Activated CD4-positive, alpha-beta T cell treated with anti-CD3 and anti-CD28 coated beads, Interleukin-2, amount 10 ng/mL, durations not matched to agents 7 days and 5 days (primary cell): Measurements from ENCODE around the gene KLHL2. TPM values are rescaled to one million over a fixed set of nuclear protein-coding genes. Genes with fewer than 3 reads are reported as not detected.
"Not testable (repeated sequence)": the region's sequence is repeated elsewhere in the genome, so short reads cannot be mapped to it uniquely, and the experiment has no call there.

Experiments used
- CTCF ChIA-PET: fragments of 350-600 bp; sonication (Branson Sonifier 250); formaldehyde crosslinking; loops from one replicate; lab custom pipeline; 2021; ENCODE audit warnings: antibody characterized with exemption; lab: Charles Lee
- POLR2A ChIA-PET: fragments of 350-600 bp; sonication (Branson Sonifier 250); formaldehyde crosslinking; loops from one replicate; lab custom pipeline; 2021; ENCODE audit warnings: antibody characterized with exemption; lab: Charles Lee
- DNase-seq: peaks from one replicate; pipeline ENCODE4 v3.0.0-alpha.2; 2020
- H3K27ac Mint-ChIP-seq: one replicate; pipeline ENCODE4 v1.8.0; 2021; ENCODE audit warnings: mild to moderate bottlenecking, moderate library complexity, mixed read lengths
- H3K27me3 Mint-ChIP-seq: one replicate; pipeline ENCODE4 v1.8.0; 2021; ENCODE audit warnings: mixed read lengths
- H3K36me3 Mint-ChIP-seq: one replicate; pipeline ENCODE4 v1.8.0; 2021; ENCODE audit warnings: low read depth, mixed read lengths
- H3K4me1 Mint-ChIP-seq: one replicate; pipeline ENCODE4 v1.8.0; 2021; ENCODE audit warnings: mixed read lengths
- H3K4me3 Mint-ChIP-seq: one replicate; pipeline ENCODE4 v1.8.0; 2021; ENCODE audit warnings: mild to moderate bottlenecking, moderate library complexity, mixed read lengths
- H3K9me3 Mint-ChIP-seq: one replicate; pipeline ENCODE4 v1.8.0; 2021; ENCODE audit warnings: mixed read lengths
- total RNA-seq, 2 experiments: library from RNA; stranded (reverse); gene quantifications; one replicate each; pipeline ENCODE4 v1.2.3, GENCODE V29; 2021

The KLHL2 gene
- total RNA-seq, 2 experiments from 2014 or later: 27.3 to 30.1 TPM

DNA sequence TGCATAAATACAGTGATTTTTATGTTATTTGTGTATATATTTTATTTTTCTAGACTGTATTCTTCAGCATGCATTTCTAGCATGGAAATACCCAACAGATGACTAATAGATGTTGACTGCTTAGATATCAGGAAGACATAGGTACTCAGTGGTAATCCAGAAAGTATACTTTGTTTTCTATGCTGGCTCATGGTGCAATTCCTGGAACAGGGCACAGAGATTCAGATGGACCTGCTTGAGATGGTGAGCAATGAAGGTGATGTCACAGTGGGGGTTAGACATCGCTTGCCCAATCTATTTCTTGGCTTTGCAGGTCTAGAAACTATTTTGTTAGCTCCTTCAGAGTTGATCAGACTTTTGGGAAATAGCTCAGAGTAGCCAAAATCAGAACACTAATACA, 41.5 kb downstream of the KLHL2 start:
- CTCF ChIA-PET, H3K27me3 Mint-ChIP-seq, H3K9me3 Mint-ChIP-seq, H3K27ac Mint-ChIP-seq, H3K4me3 Mint-ChIP-seq, DNase-seq, POLR2A ChIA-PET: not testable (repeated sequence)
- Mint-ChIP-seq H3K36me3 (peaks cover 34% of the 10 kb centered on the region), H3K4me1 (peaks cover 15% of the 10 kb centered on the region)

DNA sequence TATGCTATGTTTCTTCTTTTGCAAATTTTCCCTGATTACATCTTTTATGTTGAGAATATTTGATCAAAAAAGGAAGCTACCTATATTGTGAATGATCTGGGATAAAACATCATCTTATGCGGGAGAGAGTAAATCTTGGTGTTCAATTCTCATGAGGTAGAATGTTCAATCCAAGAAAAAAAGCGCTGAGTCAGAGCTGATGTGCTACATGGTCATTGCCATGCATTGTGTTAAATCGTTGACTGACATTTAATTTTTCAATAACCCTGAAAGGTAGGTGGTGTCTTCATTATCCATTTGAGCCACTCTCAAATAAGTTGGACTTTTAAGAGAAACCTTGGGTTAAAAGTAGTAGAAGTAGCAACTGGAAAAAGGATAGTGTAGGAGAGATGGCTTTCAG, 47.4 kb downstream of the KLHL2 start:
- Mint-ChIP-seq H3K36me3 (peaks cover 38% of the 10 kb centered on the region), H3K4me1 (peaks cover 56% of the 10 kb centered on the region), H3K27ac (peak overlapping the region; percentile 100)
- H3K9me3 Mint-ChIP-seq, H3K27me3 Mint-ChIP-seq, DNase-seq, POLR2A ChIA-PET, H3K4me3 Mint-ChIP-seq: not testable (repeated sequence)
- CTCF ChIA-PET: interaction anchor here (0.6 kb wide), 1 partner anchor 38 kb away, joined by 3 read pairs; no protein-coding TSS in a partner anchor

DNA sequence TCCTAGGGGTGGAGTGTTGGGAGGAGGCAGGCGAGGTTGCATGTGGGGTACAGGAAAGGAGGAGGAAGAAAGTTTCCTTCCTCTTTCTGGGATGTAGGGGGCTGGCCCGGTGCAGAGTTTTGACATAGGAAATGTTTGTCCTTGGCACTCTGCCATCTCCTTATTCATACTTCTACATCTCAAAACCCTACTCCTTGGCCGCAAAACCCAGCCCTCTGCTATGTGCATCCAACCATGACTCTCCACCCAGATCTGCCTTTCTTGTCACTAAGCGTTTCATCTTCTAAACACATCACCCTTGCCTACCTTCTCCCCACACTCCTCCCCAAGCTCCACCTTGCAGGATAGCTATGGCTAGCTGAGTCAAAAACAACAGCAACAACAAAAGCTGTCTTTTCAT, 48.1 kb downstream of the KLHL2 start:
- peaks cover 34% of the 10 kb centered on the region for H3K36me3 Mint-ChIP-seq
- H3K27me3 Mint-ChIP-seq, POLR2A ChIA-PET, H3K9me3 Mint-ChIP-seq: not testable (repeated sequence)
- peak overlapping the region; percentile 71 for H3K4me3 Mint-ChIP-seq
- CTCF ChIA-PET: interaction anchor here (0.6 kb wide), 1 partner anchor 37 kb away, joined by 3 read pairs; no protein-coding TSS in a partner anchor
- peak; percentile 84 for DNase-seq
- H3K27ac Mint-ChIP-seq: peak overlapping the region; percentile 100
- peaks cover 61% of the 10 kb centered on the region for H3K4me1 Mint-ChIP-seq

DNA sequence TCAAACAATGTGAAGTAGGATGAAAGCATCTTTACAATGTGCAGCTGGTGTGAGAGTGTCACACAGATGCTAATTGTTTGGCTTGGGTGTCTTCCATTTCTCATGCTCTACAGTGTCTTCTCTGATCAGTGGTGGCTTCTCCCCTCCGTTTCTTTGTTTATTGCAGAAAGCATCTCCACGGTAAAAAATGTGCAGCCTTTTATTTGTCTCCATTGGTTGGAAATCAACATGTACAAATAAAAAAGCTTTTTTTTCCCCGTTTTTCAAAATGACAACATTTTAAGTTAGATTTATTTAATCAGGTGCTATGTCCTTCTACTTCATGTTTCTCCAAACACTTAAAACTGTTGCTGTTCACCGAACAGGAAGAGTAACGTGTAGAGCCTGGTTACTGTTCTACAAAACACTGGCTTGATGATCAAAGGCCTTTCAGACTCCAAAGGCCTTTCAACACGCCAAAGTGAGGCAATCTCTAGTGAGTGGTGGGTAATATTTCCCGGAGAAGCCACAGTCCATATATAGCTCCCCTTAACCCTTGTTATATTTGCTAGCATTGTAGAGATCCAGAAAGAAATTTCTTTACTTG, 48.8 kb downstream of the KLHL2 start:
- CTCF ChIA-PET, POLR2A ChIA-PET, H3K9me3 Mint-ChIP-seq, H3K27me3 Mint-ChIP-seq: not testable (repeated sequence)
- Mint-ChIP-seq H3K36me3 (peaks cover 30% of the 10 kb centered on the region), H3K27ac (peak overlapping the region; percentile 100), H3K4me1 (peaks cover 67% of the 10 kb centered on the region), H3K4me3 (peak overlapping the region; percentile 71)
- peak; percentile 49 for DNase-seq

DNA sequence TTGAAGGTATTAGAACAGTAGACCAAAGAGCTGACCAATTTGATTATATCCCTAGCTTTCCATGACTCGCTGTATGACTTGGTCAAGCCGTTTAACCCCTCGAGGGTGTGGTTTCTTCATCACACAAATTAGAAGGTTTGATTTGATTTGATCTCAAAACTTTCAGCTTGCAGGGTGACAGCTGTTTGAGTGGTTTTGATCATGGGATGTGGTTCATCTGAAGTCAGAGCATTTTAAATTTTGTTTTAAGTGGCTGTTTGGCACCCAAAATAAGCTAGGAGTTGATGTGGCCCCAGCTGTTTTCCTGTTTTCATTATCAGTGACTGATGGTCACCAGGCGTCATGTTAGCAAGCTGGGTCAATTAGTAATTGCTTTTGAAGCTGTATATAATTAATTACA, 52.4 kb downstream of the KLHL2 start:
- peaks cover 26% of the 10 kb centered on the region for H3K36me3 Mint-ChIP-seq
- H3K27ac Mint-ChIP-seq: peak overlapping the region; percentile 85
- CTCF ChIA-PET, H3K9me3 Mint-ChIP-seq, POLR2A ChIA-PET, H3K27me3 Mint-ChIP-seq: not testable (repeated sequence)
- H3K4me3 Mint-ChIP-seq: peak overlapping the region; percentile 22
- DNase-seq: peak; percentile 42
- peaks cover 64% of the 10 kb centered on the region for H3K4me1 Mint-ChIP-seq

DNA sequence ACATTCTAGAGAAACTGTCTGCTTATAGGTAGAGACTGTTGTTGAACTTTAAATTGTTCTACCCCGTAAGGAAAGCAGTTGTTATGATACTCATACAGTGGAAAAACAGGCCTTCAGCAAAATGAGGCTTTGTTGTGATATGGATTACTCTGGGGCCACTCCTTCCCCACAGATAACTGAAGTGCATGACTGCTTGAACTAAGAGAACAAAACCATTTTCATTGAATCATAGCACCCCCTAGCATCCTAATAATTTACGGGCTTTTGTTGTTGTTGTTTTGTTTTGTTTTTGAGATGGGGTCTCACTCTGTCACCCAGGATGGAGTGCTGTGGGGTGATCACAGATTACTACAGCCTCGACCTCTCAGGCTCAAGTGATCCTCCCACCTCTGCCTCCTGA, 54.9 kb downstream of the KLHL2 start:
- peak overlapping the region; percentile 62 for H3K27ac Mint-ChIP-seq
- DNase-seq, CTCF ChIA-PET, H3K9me3 Mint-ChIP-seq, POLR2A ChIA-PET, H3K4me3 Mint-ChIP-seq, H3K27me3 Mint-ChIP-seq: not testable (repeated sequence)
- peaks cover 35% of the 10 kb centered on the region for H3K36me3 Mint-ChIP-seq
- peaks cover 42% of the 10 kb centered on the region for H3K4me1 Mint-ChIP-seq

DNA sequence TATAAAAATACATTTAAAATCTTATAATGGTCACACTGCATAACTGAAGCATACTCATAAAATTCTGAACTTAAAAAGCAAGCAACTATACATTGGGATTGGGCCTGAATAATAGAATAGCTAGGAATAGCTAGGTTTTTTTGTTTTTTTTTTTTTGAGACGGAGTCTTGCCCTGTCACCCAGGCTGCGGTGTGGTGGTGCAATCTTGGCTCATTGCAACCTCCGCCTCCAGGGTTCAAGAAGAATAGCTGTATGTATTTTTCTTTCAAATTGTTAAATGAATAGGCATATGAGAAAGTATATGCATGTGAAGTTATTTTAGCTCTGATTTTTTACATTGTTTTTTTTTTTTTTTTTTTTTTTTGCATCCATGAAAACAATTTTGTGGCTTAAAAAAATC, 56.1 kb downstream of the KLHL2 start:
- H3K9me3 Mint-ChIP-seq, CTCF ChIA-PET, DNase-seq, H3K4me3 Mint-ChIP-seq, H3K27ac Mint-ChIP-seq, H3K27me3 Mint-ChIP-seq: not testable (repeated sequence)
- Mint-ChIP-seq H3K36me3 (peaks cover 35% of the 10 kb centered on the region), H3K4me1 (peaks cover 34% of the 10 kb centered on the region)
- POLR2A ChIA-PET: interaction anchor here (0.6 kb wide), 1 partner anchor 29 kb away, joined by 4 read pairs; no protein-coding TSS in a partner anchor

DNA sequence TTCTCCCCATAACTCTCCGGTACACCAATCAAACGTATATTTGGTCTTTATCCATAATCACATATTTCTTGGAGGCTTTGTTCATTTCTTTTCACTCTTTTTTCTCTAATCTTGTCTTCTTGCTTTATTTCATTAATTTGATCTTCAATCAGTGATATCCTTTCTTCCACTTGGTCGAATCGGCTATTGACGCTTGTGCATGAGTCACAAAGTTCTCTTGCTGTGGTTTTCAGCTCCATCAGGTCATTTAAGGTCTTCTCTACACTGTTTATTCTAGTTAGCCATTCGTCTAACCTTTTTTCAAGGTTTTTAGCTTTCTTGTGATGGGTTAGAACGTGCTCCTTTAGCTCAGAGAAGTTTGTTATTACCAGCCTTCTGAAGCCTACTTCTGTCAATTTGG, 62.6 kb downstream of the KLHL2 start:
- H3K4me3 Mint-ChIP-seq, DNase-seq, H3K27me3 Mint-ChIP-seq, CTCF ChIA-PET, H3K9me3 Mint-ChIP-seq, H3K27ac Mint-ChIP-seq, POLR2A ChIA-PET, H3K4me1 Mint-ChIP-seq: not testable (repeated sequence)
- peaks cover 63% of the 10 kb centered on the region for H3K36me3 Mint-ChIP-seq

DNA sequence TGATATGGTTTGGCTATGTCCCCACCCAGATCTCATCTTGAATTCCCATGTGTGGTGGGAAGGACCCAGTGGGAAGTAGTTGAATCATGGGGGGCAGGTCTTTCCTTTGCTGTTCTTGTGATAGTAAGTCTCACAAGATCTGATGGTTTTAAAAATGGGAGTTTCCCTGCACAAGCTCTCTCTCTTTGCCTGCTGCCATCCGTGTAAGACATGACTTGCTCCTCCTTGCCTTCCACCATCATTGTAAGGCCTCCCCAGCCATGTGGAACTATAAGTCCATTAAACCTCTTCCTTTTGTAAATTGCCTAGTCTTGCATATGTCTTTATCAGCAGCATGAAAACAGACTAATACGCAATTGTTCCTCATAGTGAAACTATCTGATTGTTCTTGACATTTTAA, 66.1 kb downstream of the KLHL2 start:
- H3K4me1 Mint-ChIP-seq, H3K27me3 Mint-ChIP-seq, DNase-seq, CTCF ChIA-PET, H3K27ac Mint-ChIP-seq, H3K4me3 Mint-ChIP-seq, H3K9me3 Mint-ChIP-seq, POLR2A ChIA-PET: not testable (repeated sequence)
- H3K36me3 Mint-ChIP-seq: peaks cover 53% of the 10 kb centered on the region

DNA sequence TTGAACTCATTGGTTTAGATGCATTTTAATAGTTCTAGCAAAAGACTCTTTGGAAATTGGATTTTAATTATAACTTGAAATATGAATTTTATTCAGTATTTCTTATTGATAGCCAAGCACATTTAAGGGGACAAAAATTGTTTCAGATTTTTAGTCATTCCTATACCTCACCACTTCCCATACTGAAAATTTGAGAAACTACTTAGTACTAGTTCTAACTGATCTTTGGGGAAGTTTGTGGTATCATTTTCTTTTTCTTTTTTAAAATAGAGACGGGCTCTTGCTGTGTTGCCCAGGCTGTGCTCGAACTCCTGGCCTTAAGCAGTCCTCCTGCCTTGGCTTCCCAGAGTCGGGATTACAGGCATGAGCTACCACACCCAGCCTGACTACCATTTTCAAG, 68.0 kb downstream of the KLHL2 start:
- DNase-seq, CTCF ChIA-PET, H3K4me3 Mint-ChIP-seq, H3K4me1 Mint-ChIP-seq, H3K9me3 Mint-ChIP-seq, H3K27ac Mint-ChIP-seq, POLR2A ChIA-PET, H3K27me3 Mint-ChIP-seq: not testable (repeated sequence)
- H3K36me3 Mint-ChIP-seq: peaks cover 48% of the 10 kb centered on the region

DNA sequence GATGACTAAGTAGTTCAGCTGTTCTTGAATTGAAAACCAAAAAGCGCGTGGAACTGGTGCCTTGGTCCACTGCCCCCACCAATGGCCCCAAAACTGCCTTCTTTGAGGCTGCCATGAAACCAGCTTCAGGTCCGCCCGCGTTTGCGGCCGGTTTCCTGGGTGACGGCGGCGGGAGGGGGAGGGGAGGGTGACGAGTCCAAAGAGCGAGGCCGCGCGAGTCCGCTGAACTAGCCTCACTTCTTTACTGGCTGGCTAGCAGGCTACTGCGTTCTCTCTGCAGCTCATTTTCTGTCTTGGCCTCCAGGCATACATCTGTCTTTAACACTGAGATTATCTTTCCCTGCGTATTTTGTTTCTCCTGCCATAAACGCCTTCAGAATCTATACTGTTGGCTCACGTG, 72.2 kb downstream of the KLHL2 start:
- DNase-seq, H3K27ac Mint-ChIP-seq, H3K9me3 Mint-ChIP-seq, POLR2A ChIA-PET, H3K4me1 Mint-ChIP-seq, H3K27me3 Mint-ChIP-seq, CTCF ChIA-PET, H3K4me3 Mint-ChIP-seq: not testable (repeated sequence)
- H3K36me3 Mint-ChIP-seq: peaks cover 49% of the 10 kb centered on the region

DNA sequence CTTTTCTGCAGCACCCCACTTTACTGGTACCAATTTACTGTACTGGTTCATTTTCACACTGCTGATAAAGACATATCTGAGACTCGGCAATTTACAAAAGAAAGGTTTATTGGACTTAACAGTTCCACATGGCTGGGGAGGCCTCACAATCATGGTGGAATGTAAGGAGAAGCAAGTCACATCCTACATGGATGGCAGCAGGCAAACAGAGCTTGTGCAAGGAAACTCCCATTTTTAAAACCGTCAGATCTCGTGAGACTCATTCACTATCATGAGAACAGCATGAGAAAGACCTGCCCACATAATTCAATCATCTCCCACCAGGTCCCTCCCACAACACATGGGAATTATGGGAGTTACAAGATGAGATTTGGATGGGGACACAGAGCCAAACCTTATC, 77.3 kb downstream of the KLHL2 start:
- H3K27me3 Mint-ChIP-seq, POLR2A ChIA-PET, H3K27ac Mint-ChIP-seq, H3K4me3 Mint-ChIP-seq, DNase-seq, H3K9me3 Mint-ChIP-seq: not testable (repeated sequence)
- Mint-ChIP-seq H3K4me1 (peaks cover 39% of the 10 kb centered on the region), H3K36me3 (peaks cover 49% of the 10 kb centered on the region)
- CTCF ChIA-PET: interaction anchor here (0.6 kb wide), 1 partner anchor 99 kb away, joined by 3 read pairs; no protein-coding TSS in a partner anchor

DNA sequence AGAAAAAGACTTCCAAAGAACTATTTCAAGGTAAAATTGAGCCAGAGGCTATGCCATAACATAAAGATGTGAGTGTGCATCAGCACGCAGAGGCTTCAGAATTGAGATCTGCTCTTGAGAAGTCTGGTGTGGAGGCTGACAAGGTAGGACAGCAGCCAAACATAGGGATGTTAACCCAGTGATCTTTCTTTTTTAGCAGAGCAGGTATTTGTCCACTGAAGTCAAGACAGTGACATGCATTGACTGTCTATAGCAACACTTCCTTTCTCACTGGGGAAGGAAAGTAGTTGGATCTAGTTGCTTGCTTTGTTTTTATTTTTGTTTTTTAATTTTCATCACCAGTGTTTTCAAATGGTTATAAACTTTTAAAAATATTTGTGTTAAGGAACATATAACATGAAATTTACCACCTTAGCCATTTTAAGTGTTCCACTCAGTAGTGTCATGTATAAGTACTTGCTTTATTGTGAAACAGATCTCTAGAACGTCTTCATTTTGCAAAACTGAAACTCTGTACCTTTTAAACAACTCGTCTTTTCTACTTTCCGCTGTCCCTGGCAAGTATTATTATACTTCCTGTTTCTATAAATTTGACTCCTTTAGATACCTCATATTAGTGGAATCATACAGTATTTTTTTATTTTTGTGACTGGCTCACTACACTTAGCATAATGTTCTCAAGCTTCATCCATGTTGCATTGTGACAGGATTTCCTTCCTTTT, 79.4 kb downstream of the KLHL2 start:
- CTCF ChIA-PET: not testable (repeated sequence)
- Mint-ChIP-seq H3K4me3 (peak overlapping the region; percentile 14), H3K4me1 (peaks cover 39% of the 10 kb centered on the region)

More for the DNA sequence above, 79.4 kb downstream of the KLHL2 start:
- H3K27me3 Mint-ChIP-seq, POLR2A ChIA-PET, H3K9me3 Mint-ChIP-seq, DNase-seq: not testable (repeated sequence)
- peak overlapping the region; percentile 88 for H3K27ac Mint-ChIP-seq
- peaks cover 52% of the 10 kb centered on the region for H3K36me3 Mint-ChIP-seq
